Peyer's patch (tissue), 4 donors: ENCODE data around the gene HDAC9.

Experiments
- POLR2A ChIP-seq, 2 donors: fragments of 450-650 bp; IDR thresholded peaks; one replicate each; pipeline ENCODE4 v1.5.1; 2017; ENCODE audit warnings: antibody characterized with exemption in 2 of 2, mild to moderate bottlenecking in 2 of 2, moderate library complexity in 2 of 2
- TF ChIP-seq, protein P1 (sequence below), 6 experiments: fragments of 450-650 bp in 4 of 6; fragments of 200-600 bp in 2 of 6; sonication (generic) in 1 of 6; IDR thresholded peaks; one replicate each; pipeline ENCODE4 v1.5.1; 2017 to 2019; ENCODE audit warnings: antibody characterized with exemption in 6 of 6, mild to moderate bottlenecking in 3 of 6, moderate library complexity in 1 of 6

DNA sequence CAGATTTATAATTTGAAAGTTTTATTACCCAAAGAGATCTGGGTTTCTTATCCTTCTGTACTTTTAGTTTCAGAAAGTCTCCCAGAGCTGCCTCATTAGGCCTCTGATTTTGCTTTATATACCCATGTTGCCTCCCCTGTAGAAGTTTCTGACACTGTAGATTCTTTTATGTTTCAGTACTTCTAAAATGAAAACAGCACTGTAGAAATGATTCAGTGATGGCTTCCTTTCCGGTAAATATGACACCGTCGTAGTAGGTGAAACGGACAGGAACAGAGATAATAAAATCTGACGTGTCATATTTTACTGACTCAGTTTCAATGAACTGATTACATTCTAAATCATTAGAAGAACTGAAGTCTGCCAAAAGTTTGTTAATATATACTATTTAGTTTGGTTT, 349.2 kb downstream of the HDAC9 start:
- TF ChIP-seq, protein P1, sequence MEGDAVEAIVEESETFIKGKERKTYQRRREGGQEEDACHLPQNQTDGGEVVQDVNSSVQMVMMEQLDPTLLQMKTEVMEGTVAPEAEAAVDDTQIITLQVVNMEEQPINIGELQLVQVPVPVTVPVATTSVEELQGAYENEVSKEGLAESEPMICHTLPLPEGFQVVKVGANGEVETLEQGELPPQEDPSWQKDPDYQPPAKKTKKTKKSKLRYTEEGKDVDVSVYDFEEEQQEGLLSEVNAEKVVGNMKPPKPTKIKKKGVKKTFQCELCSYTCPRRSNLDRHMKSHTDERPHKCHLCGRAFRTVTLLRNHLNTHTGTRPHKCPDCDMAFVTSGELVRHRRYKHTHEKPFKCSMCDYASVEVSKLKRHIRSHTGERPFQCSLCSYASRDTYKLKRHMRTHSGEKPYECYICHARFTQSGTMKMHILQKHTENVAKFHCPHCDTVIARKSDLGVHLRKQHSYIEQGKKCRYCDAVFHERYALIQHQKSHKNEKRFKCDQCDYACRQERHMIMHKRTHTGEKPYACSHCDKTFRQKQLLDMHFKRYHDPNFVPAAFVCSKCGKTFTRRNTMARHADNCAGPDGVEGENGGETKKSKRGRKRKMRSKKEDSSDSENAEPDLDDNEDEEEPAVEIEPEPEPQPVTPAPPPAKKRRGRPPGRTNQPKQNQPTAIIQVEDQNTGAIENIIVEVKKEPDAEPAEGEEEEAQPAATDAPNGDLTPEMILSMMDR (IDR thresholded peaks at IDR 0.05) = no peak
- TF ChIP-seq POLR2A (IDR thresholded peaks at IDR 0.05) = no peak
